ENCODE results near the gene AUTS2.

AUTS2 gene

GRCh38 chr7:69879989-69880388 is 281.7 kb downstream of the AUTS2 start:
- no peak for DNase-seq (ENCODE audit: low read depth)
- H3K4me3 ChIP-seq (ENCODE audit: low read depth, low read length), result no peak overlapping the region
- TF ChIP-seq CTCF (IDR thresholded peaks at IDR 0.05; ENCODE audit: low read depth, low read length, missing control alignments), result no peak

- no peak for DNase-seq (ENCODE audit: low read depth)
Measured at GRCh38 chr7:69880840-69881239, 282.6 kb downstream of the AUTS2 start.

GRCh38 chr7:69882269-69882668 is 284.0 kb downstream of the AUTS2 start:
- no peak for TF ChIP-seq CTCF (IDR thresholded peaks at IDR 0.05; ENCODE audit: low read depth, low read length, missing control alignments)
- H3K4me3 ChIP-seq (ENCODE audit: low read depth, low read length), result no peak overlapping the region
- DNase-seq (ENCODE audit: low read depth), result no peak

More at GRCh38 chr7:69880840-69881239, 282.6 kb downstream of the AUTS2 start:
- no peak overlapping the region for H3K4me3 ChIP-seq (ENCODE audit: low read depth, low read length)
- no peak for TF ChIP-seq CTCF (IDR thresholded peaks at IDR 0.05; ENCODE audit: low read depth, low read length, missing control alignments)

GRCh38 chr7:69883399-69883891 is 285.2 kb downstream of the AUTS2 start:
- TF ChIP-seq CTCF (IDR thresholded peaks at IDR 0.05; ENCODE audit: low read depth, low read length, missing control alignments), result no peak
- DNase-seq (ENCODE audit: low read depth), result no peak
- H3K4me3 ChIP-seq (ENCODE audit: low read depth, low read length), result no peak overlapping the region

- no peak for DNase-seq (ENCODE audit: low read depth)
- TF ChIP-seq CTCF (IDR thresholded peaks at IDR 0.05; ENCODE audit: low read depth, low read length, missing control alignments), result no peak
- no peak overlapping the region for H3K4me3 ChIP-seq (ENCODE audit: low read depth, low read length)
Measured at GRCh38 chr7:69885431-69885830, 287.2 kb downstream of the AUTS2 start.

GRCh38 chr7:69889338-69889975 is 291.2 kb downstream of the AUTS2 start:
- TF ChIP-seq CTCF (IDR thresholded peaks at IDR 0.05; ENCODE audit: low read depth, low read length, missing control alignments), result no peak
- no peak overlapping the region for H3K4me3 ChIP-seq (ENCODE audit: low read depth, low read length)
- DNase-seq (ENCODE audit: low read depth), result no peak

GRCh38 chr7:69889976-69890351 is 291.7 kb downstream of the AUTS2 start:
- no peak for TF ChIP-seq CTCF (IDR thresholded peaks at IDR 0.05; ENCODE audit: low read depth, low read length, missing control alignments)
- no peak for DNase-seq (ENCODE audit: low read depth)
- H3K4me3 ChIP-seq (ENCODE audit: low read depth, low read length), result no peak overlapping the region

Measured in GM12864 (cell line).